ENCODE results near the gene SBF2.

- TF ChIP-seq POLR2A (IDR thresholded peaks at IDR 0.05; ENCODE audit: low read depth, low read length) = no peak
- TF ChIP-seq POLR2AphosphoS5 (IDR thresholded peaks at IDR 0.05; ENCODE audit: low read depth, low read length) = no peak
- no peak for TF ChIP-seq TAF1 (IDR thresholded peaks at IDR 0.05; ENCODE audit: low read depth, low read length)
Measured at GRCh38 chr11:9780929-9781328, 513.1 kb downstream of the SBF2 start.
